ENCODE data around the gene FAM98B. TPM values are rescaled to one million over a fixed set of nuclear protein-coding genes. Genes with fewer than 3 reads are reported as not detected.

Gene FAM98B
- total and polyA plus RNA-seq, 2 experiments from 2014 or later: 4.4 to 14.1 TPM

DNA sequence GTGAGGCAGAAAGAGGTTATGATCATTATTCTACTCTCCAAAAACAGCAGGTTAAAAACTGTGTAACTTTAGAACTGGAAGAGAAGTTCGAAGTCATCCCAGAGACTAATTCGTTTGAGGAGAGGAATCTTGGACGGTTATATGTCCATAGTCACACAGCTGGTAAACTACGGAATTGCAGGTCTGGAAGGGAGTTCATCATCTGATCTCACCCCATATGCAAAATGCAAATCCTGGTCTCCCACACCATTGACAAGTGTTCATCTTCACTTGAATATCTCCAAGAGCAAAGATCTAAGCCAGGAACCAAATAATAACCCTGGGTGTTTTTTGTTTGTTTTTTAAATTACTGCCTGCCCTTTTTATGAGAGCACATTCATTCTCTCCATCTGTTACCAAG lies 53.1 kb downstream of the FAM98B start:
- H3K4me3 ChIP-seq: no peak overlapping the region
- WGBS (ENCODE audit: low lambda C conversion rate, missing lambda C conversion rate): 90% methylated on average over 4 of the region's 4 CpGs
- no peak overlapping the region for H2AFZ ChIP-seq
- no peaks in the 10 kb centered on the region for H3K9me3 ChIP-seq (ENCODE audit: low read depth)
- H3K9me2 ChIP-seq (replicated peaks; ENCODE audit: insufficient read depth): no peaks in the 10 kb centered on the region
- no peaks in the 10 kb centered on the region for H3K79me2 ChIP-seq
- H3K27me3 ChIP-seq: no peaks in the 10 kb centered on the region
- H4K20me1 ChIP-seq (ENCODE audit: insufficient read depth, poor library complexity, severe bottlenecking): no peaks in the 10 kb centered on the region
- H3K4me1 ChIP-seq (ENCODE audit: insufficient read depth): no peaks in the 10 kb centered on the region
- no peaks in the 10 kb centered on the region for H3K36me3 ChIP-seq (replicated peaks; ENCODE audit: insufficient read depth, low read depth)
- H3K4me2 ChIP-seq: no peak overlapping the region
- DNase-seq (ENCODE audit: low spot score): no peak
- no peak overlapping the region for H3K27ac ChIP-seq
- no peak for TF ChIP-seq EZH2 (IDR thresholded peaks at IDR 0.05; ENCODE audit: borderline replicate concordance)
- TF ChIP-seq, protein P1, sequence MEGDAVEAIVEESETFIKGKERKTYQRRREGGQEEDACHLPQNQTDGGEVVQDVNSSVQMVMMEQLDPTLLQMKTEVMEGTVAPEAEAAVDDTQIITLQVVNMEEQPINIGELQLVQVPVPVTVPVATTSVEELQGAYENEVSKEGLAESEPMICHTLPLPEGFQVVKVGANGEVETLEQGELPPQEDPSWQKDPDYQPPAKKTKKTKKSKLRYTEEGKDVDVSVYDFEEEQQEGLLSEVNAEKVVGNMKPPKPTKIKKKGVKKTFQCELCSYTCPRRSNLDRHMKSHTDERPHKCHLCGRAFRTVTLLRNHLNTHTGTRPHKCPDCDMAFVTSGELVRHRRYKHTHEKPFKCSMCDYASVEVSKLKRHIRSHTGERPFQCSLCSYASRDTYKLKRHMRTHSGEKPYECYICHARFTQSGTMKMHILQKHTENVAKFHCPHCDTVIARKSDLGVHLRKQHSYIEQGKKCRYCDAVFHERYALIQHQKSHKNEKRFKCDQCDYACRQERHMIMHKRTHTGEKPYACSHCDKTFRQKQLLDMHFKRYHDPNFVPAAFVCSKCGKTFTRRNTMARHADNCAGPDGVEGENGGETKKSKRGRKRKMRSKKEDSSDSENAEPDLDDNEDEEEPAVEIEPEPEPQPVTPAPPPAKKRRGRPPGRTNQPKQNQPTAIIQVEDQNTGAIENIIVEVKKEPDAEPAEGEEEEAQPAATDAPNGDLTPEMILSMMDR (IDR thresholded peaks at IDR 0.05; ENCODE audit: poor library complexity): no peak
- no peak for TF ChIP-seq EZH2phosphoT487 (IDR thresholded peaks at IDR 0.05; ENCODE audit: low read depth, severe bottlenecking, unreplicated experiment)

DNA sequence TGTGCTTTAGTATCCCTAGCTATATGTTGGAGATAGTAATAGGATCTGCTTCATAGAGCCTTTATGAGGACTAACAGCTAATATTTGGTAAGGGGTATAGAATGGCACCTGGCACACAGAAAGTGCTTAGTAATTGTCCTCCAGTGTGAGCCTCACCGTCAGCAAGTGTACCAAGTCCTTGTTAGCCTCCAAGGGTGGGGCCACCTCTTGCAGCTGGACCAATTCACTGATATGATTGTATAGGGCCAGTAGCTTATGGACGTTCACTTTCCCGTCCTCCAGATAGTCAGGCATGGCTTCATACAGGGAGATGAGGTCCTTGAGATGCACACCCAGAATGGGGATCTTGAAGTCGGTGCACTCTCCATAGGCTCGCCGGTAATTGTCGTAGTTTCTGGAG lies 53.6 kb downstream of the FAM98B start:
- Histone ChIP-seq H3K9me3 (ENCODE audit: low read depth) (no peaks in the 10 kb centered on the region), H3K79me2 (no peaks in the 10 kb centered on the region), H3K9me2 (replicated peaks; ENCODE audit: insufficient read depth) (no peaks in the 10 kb centered on the region), H3K4me3 (no peak overlapping the region), H3K27me3 (no peaks in the 10 kb centered on the region), H3K4me2 (no peak overlapping the region), H3K36me3 (replicated peaks; ENCODE audit: insufficient read depth, low read depth) (no peaks in the 10 kb centered on the region), H4K20me1 (ENCODE audit: insufficient read depth, poor library complexity, severe bottlenecking) (no peaks in the 10 kb centered on the region), H3K27ac (no peak overlapping the region), H3K4me1 (ENCODE audit: insufficient read depth) (no peaks in the 10 kb centered on the region), H2AFZ (no peak overlapping the region)
- TF ChIP-seq, protein P1 (IDR thresholded peaks at IDR 0.05; ENCODE audit: poor library complexity): no peak
- TF ChIP-seq EZH2 (IDR thresholded peaks at IDR 0.05; ENCODE audit: borderline replicate concordance) (no peak), EZH2phosphoT487 (IDR thresholded peaks at IDR 0.05; ENCODE audit: low read depth, severe bottlenecking, unreplicated experiment) (no peak)
- WGBS (ENCODE audit: low lambda C conversion rate, missing lambda C conversion rate): 94% methylated on average over 7 of the region's 7 CpGs
- DNase-seq (ENCODE audit: low spot score): no peak

DNA sequence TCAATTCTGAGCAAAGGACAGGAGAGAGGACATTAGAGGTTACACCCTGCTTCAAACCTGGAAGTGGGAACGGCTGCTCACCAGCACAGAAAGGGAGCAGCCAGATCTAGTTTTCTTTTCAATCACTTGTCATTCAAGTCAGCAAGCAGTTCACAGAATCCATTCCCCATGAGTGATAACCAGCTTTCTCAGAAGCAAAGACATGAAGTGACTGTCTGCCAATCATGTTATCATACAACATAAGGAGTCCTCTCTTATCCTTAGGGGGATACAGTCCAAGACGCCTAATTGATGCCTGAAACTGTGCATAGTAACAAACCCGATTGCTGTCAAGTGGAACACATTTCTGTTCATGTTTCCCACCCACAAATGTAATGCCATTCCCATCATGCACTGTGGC lies 54.7 kb downstream of the FAM98B start:
- Histone ChIP-seq H2AFZ (no peak overlapping the region), H3K36me3 (replicated peaks; ENCODE audit: insufficient read depth, low read depth) (no peaks in the 10 kb centered on the region), H3K27me3 (no peaks in the 10 kb centered on the region), H3K9me3 (ENCODE audit: low read depth) (no peaks in the 10 kb centered on the region), H3K27ac (no peak overlapping the region), H3K4me2 (no peak overlapping the region), H3K4me1 (ENCODE audit: insufficient read depth) (no peaks in the 10 kb centered on the region), H3K9me2 (replicated peaks; ENCODE audit: insufficient read depth) (no peaks in the 10 kb centered on the region), H4K20me1 (ENCODE audit: insufficient read depth, poor library complexity, severe bottlenecking) (no peaks in the 10 kb centered on the region), H3K4me3 (no peak overlapping the region), H3K79me2 (no peaks in the 10 kb centered on the region)
- DNase-seq (ENCODE audit: low spot score): no peak
- WGBS (ENCODE audit: low lambda C conversion rate, missing lambda C conversion rate): 90% methylated on average over 3 of the region's 3 CpGs
- TF ChIP-seq, protein P1 (IDR thresholded peaks at IDR 0.05; ENCODE audit: poor library complexity): no peak
- no peak for TF ChIP-seq EZH2 (IDR thresholded peaks at IDR 0.05; ENCODE audit: borderline replicate concordance)
- TF ChIP-seq EZH2phosphoT487 (IDR thresholded peaks at IDR 0.05; ENCODE audit: low read depth, severe bottlenecking, unreplicated experiment): no peak

DNA sequence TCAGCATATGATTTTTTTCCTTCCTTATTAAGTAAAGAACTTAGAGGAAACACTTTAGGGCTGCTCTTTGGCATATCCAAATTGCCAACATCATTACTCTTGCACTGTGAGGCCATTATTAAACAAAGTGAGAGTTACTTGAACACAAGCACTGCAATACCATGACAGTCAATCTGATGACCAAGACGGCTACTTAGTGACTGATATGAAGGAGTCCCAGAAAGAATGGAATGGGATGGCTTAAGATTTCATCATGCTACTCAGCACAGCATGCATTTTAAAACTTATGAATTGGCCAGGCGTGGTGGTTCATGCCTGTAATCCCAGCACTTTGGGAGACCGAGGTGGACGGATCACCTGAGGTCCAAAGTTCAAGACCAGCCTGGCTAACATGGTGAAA lies 55.2 kb downstream of the FAM98B start:
- H3K27ac ChIP-seq: no peak overlapping the region
- H3K27me3 ChIP-seq: no peaks in the 10 kb centered on the region
- TF ChIP-seq, protein P1 (IDR thresholded peaks at IDR 0.05; ENCODE audit: poor library complexity): no peak
- no peak for TF ChIP-seq EZH2 (IDR thresholded peaks at IDR 0.05; ENCODE audit: borderline replicate concordance)
- no peaks in the 10 kb centered on the region for H3K36me3 ChIP-seq (replicated peaks; ENCODE audit: insufficient read depth, low read depth)
- H3K4me2 ChIP-seq: no peak overlapping the region
- H3K4me3 ChIP-seq: no peak overlapping the region
- H4K20me1 ChIP-seq (ENCODE audit: insufficient read depth, poor library complexity, severe bottlenecking): no peaks in the 10 kb centered on the region
- H3K79me2 ChIP-seq: no peaks in the 10 kb centered on the region
- 88% methylated on average over 4 of the region's 4 CpGs for WGBS (ENCODE audit: low lambda C conversion rate, missing lambda C conversion rate)
- no peaks in the 10 kb centered on the region for H3K9me3 ChIP-seq (ENCODE audit: low read depth)
- H3K9me2 ChIP-seq (replicated peaks; ENCODE audit: insufficient read depth): no peaks in the 10 kb centered on the region
- no peak overlapping the region for H2AFZ ChIP-seq
- no peak for DNase-seq (ENCODE audit: low spot score)
- no peaks in the 10 kb centered on the region for H3K4me1 ChIP-seq (ENCODE audit: insufficient read depth)
